GM19438 (cell line): ENCODE measurements around the gene ANKDD1A.

Experiments
- ATAC-seq: cut with Tn5 transposase; IDR thresholded peaks from one replicate; pipeline ENCODE4 v1.9.1; 2021; ENCODE audit warnings: low read depth; ENCODE audit not compliant: unreplicated experiment

Gene ANKDD1A

GRCh38 chr15:64959128-64959527 lies 47.4 kb downstream of the ANKDD1A start:
- ATAC-seq = no peak

DNA sequence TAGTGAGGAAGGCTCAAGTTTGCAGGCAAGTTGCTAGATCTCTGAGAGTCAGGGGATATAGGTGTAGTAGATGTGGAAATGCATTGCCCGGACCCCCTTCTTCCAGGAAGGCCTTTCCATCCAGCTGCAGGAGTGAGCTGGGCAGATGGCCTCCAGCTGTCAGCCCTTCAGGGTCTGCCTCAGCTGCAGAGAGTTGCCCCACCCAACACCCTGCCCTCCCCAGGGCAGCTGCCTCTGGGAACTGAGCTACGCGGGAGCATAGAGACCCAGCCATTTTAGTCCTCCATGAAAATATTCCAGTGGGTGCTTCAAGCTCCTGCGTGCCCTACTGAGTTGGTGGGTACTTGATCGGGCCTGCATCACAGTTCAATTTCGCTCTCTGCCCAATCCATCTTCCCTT lies 48.5 kb downstream of the ANKDD1A start:
- no peak for ATAC-seq

GRCh38 chr15:64961013-64961412 lies 49.3 kb downstream of the ANKDD1A start:
- ATAC-seq = no peak

- no peak for ATAC-seq
These were observed 57.7 kb downstream of the ANKDD1A start for GRCh38 chr15:64969401-64969800.

DNA sequence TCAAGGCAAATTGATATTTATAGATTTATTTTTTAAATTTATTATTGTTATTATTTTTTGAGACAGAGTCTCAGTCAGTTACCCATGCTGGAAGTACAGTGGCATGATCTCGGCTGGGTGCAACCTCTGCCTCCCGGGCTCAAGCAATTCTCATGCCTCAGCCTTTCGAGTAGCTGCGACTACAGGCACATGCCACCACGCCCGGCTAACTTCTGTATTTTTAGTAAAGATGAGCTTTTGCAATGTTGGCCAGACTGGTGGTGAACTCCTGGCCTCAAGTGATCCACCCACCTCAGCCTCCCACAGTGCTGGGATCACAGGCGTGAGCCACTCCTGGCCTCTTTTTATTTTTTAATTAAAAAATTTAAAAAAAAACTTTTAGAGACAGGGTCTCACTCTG lies 59.0 kb downstream of the ANKDD1A start:
- no peak for ATAC-seq

- no peak for ATAC-seq
These were observed 63.7 kb downstream of the ANKDD1A start for GRCh38 chr15:64975390-64975789.

GRCh38 chr15:64979252-64979710 lies 67.6 kb downstream of the ANKDD1A start:
- ATAC-seq = no peak

DNA sequence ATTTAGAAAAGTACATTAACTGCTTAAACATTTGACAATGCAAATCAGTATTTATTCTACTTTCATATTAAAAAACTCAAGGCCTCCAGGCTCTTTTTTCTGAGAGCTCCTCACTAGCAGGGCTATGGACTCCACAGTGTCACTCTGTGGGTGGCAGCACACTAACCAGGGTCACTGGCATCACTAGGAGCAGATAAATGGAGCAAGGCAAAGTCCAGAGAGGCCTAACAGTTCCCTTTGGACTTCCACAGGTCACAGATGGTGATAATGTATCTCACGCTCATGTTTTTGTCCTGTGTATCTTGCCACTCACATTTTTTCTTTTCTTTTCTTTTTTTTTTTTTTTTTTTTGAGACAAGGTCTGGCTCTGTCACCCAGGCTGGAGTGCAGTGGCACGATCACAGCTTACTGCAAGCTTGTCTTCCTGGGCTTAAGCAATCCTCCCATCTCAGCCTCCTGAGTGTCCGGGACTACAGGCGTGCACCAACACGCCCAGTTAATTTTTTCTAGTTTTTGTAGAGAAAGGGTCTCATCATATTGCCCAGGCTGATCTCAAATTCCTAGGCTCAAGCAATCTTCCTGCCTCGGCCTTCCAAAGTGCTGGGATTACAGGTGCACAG lies 70.2 kb downstream of the ANKDD1A start:
- no peak for ATAC-seq

DNA sequence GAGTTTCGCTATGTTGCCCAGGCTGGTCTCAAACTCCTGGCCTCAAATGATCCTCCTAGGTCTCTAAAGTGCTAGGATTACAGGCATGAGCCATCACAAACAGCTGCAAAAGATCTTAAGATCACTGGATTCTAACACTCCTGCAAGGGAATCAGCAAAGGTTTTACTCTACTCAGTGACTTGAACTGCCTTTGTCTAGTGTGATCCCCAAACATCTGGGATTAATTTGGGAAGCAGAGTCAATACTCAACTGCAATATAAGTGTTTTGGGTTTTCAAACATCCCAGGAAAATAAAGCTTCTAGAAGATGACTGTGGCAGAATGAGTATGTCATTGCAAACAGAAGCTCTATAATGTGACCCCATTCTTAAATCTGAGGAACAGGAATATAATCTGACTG lies 70.8 kb downstream of the ANKDD1A start:
- no peak for ATAC-seq

DNA sequence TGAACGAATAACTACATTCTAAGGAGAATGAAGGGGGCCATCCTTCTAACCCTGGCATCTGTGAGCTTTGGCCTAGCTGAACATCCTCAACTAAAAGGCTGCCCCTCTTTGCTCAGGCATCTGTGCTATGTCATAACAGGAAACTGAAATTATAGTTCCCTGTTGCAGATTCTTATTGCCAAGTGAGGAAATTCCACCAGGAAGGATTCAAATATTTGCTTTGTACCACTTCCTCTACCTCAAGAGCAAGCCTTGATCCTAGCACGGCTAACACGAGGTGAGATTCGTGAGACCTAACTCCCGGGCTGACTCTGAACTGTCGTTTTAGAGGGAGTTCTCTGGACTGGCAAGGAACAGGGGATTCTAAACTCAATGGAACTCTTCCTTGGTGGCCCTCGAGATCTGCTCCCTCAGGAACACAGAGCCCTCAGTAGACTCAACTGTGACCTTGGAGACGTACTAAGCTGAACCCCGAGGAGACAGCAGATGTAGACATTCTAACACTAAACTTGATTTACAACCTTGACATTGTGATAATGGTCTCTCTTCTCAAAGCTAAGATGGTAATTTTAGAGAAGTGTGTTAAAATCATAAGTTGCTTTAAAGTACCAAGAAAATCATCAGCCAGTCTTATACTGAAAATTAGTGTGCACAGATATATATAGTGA lies 73.8 kb downstream of the ANKDD1A start:
- no peak for ATAC-seq

GRCh38 chr15:64987136-64987535 lies 75.4 kb downstream of the ANKDD1A start:
- no peak for ATAC-seq

DNA sequence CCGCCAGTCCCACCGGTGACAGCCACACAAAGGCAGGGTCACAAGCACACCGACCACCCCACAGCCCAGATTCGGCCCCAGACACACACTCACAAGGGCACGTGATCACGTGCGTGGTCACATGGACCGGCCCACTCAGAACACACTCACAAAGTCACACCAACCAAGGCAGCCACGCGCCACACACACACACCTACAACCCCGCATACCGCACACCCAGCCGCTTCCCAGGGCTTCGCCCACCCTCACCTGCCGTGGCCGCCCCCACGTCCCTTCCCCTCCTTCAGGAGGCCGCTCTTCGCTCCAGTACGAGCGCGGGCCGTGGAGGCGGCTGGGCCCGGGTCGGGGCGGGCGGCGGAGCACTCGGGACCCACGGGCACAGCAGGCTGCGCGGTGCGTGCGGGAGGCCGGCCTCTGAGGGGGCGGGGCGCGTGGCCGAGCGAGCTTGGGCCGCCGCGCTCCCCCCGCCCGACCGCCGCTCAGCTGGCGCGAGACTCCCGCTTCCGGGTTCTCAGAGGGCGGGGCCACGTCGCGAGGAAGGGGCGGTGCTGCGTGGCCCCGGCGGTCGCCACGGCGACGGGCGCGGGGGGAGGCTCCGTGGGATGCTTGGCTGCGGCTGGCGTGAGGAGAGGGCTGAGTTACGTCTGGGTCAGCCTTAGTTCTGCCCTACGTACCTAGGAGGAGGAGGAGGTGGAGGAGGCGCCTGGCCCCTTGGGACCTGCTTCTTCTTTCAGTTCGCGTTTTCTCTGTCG lies 77.9 kb downstream of the ANKDD1A start, which contains the start of gene SPG21:
Gene SPG21 (minus strand): TSS at position 499 of the 752 bp plus-strand sequence. CDS start 6,345 bp downstream, outside the sequence.
- peak; percentile 92 for ATAC-seq

DNA sequence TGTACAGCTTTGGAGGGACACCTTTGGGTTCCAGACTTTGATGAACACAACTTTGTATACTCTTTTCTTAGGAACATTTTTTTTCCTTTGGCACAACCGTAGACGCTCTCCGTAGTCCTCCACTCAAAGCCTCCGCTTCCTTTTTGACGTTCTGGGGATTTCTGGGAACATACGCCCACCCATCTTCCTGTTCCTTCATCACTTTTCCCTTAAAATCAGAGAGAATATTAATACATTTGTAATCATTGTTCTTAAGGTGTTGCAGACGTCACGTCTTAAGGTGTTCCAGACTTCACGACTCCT lies 78.4 kb downstream of the ANKDD1A start:
- ATAC-seq = no peak

DNA sequence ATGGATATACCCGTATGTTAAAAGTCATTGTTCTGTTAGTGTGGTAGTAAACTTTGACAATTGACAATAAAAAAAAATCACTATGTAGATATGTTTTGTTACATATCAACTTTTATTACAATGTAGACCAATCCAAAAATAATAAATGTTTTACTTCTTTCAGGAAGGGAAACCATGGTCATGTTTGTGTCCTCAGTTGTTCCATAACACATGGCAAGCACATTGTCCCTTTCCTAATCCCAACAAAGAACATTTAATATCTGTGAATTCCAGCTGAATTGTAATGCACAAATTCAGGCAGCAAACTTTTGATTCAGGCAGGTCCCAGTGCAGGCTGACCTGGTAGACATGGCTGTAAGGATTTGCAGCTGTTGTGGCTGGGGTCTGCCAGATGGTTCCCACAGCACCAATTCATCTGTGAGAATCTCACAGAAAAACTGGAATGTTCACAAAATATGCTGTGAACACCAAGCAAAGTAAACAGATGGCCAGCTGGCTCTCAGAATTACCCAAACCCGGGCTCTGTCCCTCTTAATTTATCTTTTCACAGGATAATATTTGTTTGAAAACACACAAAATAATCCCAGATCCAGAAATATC lies 79.9 kb downstream of the ANKDD1A start:
- no peak for ATAC-seq

GRCh38 chr15:64993290-64993689 lies 81.6 kb downstream of the ANKDD1A start:
- no peak for ATAC-seq

DNA sequence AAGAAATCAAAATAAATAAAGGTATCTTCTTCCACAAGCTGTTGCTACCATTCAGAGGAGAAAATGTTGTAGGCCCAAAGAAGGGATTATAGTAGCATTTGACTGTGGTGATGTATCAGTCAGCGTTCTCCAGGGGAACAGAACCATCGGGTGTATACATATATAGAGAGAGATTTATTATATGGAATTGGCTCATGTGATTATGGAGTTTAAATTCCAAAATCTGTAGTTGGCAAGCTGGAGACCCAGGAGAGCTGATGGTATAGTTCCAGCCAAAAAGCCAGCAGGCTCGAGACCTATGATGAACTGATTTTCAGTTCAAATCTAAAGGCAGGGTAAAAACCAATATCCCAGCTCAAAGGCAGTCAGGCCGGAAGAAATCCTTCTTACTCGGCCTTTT lies 85.4 kb downstream of the ANKDD1A start:
- no peak for ATAC-seq

DNA sequence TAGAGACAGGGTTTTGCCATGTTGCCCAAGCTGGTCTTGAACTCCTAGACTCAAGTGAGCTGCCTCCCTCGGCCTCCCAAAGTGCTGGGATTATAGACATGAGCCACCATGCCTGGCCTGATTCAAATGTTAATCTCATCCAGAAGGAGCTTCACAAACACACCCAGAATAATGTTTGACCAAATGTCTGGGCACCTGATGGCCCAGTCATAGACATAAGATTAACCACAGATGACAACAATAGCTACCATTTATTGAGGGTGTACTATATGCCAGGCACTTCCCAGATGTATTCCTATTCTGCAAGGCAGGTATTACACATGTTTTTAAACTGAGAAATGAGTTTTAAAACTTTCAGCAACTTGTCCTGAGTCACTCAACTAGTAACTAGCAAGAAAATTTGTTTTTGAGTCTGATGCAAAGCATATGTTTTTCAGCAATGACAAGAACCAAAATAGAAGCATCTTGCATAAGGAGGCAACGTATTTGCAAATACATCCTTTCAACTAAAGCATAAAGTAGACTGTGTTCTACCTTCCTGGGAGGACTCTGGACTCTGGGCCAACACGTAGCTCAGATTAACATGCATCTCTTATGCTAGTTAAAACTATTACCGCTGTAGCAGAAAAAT lies 86.2 kb downstream of the ANKDD1A start:
- no peak for ATAC-seq

- ATAC-seq = no peak
These were observed 93.3 kb downstream of the ANKDD1A start for GRCh38 chr15:65004993-65005392.

- ATAC-seq = no peak
These were observed 95.2 kb downstream of the ANKDD1A start for GRCh38 chr15:65006876-65007275.
